ENCODE results near the gene ATRAID.

DNA sequence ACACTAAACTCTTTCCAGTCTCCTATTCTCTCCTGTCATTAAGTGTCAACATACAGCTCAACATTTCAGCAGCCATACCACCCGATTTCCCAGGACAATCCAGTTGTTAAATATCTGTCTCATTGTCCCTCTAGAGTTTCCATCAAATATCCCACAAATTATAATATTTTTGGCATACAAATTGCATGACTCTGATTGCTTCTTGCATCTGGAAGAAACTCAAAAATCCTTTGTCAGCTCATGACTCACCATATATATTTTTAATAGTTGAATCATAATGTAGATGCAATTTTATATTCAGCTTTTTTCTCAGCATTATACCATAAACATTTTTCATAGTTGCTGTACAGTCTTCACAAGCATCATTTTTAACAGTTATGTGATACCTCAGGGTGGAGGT lies 43.8 kb downstream of the ATRAID start:
- TF ChIP-seq, protein P1, sequence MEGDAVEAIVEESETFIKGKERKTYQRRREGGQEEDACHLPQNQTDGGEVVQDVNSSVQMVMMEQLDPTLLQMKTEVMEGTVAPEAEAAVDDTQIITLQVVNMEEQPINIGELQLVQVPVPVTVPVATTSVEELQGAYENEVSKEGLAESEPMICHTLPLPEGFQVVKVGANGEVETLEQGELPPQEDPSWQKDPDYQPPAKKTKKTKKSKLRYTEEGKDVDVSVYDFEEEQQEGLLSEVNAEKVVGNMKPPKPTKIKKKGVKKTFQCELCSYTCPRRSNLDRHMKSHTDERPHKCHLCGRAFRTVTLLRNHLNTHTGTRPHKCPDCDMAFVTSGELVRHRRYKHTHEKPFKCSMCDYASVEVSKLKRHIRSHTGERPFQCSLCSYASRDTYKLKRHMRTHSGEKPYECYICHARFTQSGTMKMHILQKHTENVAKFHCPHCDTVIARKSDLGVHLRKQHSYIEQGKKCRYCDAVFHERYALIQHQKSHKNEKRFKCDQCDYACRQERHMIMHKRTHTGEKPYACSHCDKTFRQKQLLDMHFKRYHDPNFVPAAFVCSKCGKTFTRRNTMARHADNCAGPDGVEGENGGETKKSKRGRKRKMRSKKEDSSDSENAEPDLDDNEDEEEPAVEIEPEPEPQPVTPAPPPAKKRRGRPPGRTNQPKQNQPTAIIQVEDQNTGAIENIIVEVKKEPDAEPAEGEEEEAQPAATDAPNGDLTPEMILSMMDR (IDR thresholded peaks at IDR 0.05; ENCODE audit: low read length): no peak
- no peak for TF ChIP-seq EZH2 (IDR thresholded peaks at IDR 0.05; ENCODE audit: borderline replicate concordance, low read length)
